Sigmoid colon (tissue), 4 donors: ENCODE measurements around the gene SLC3A2.

Source experiments
- CTCF ChIP-seq, 4 experiments: fragments of 450-650 bp in 3 of 4; fragments of 200-600 bp in 1 of 4; IDR thresholded peaks; one replicate each; pipeline ENCODE4 v1.5.1; 2016 to 2019; ENCODE audit warnings: antibody characterized with exemption in 4 of 4, mild to moderate bottlenecking in 3 of 4, moderate library complexity in 2 of 4
- POLR2A ChIP-seq, 2 donors: fragments of 450-650 bp; IDR thresholded peaks; one replicate each; pipeline ENCODE4 v1.6.1; 2016; ENCODE audit warnings: antibody characterized with exemption in 2 of 2, mild to moderate bottlenecking in 2 of 2, moderate library complexity in 2 of 2
- POLR2AphosphoS5 ChIP-seq, 4 donors: sonication (generic); formaldehyde crosslinking; IDR thresholded peaks; one replicate each; pipeline ENCODE4 v1.6.1; 2017; ENCODE audit warnings: antibody characterized with exemption in 4 of 4

- TF ChIP-seq POLR2A (IDR thresholded peaks at IDR 0.05) (no peak), CTCF (IDR thresholded peaks at IDR 0.05) (no peak), POLR2AphosphoS5 (IDR thresholded peaks at IDR 0.05) (no peak)
These were observed 14.8 kb downstream of the SLC3A2 start for GRCh38 chr11:62895501-62895900.
